GM19238 (cell line): ENCODE results near the gene TPBGL.

Experiments used
- DNase-seq: peaks from one replicate; pipeline ENCODE4 v3.0.0; 2011; ENCODE audit warnings: low spot score; ENCODE audit not compliant: insufficient read length

The TPBGL gene

DNA sequence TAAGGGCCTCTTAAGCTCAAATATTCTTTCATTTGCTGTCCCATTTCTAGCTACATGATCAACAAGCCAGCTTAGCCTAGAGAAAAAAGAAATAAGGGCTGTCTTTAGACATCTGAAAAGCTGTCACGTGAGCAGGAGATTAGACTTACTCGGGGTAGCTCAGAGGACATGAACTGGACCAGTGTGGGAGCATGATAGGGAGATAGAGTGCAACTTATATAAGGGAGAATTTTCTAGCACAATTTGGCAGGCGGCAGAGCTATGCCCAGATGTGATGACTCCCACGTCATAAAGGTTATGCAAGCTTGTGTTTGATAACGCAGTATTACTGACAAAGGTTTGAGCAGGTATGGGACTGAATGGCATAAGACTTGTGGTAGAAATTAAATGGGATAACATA is 28.2 kb upstream of the TPBGL start:
- no peak for DNase-seq

DNA sequence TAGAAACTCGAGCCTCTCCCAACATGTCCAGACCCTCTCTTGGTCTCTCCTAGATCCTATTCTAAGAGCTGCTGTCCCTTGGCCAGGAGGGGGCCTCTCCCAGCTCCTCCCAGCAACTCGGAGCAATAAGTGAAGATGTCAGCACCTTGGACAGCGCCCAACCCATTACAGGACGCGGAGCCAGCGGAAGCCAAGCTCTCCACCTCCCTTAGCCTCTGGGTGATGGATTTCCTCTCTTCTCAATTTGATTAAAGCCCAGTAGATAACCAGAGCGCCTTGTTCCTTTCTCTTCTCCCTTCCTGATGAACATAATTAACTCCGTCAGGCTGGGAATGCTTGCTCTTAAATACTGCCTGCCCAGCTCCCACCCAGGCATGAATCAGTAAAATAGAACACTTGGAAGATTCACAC is 26.2 kb upstream of the TPBGL start:
- DNase-seq: peak; percentile 61

DNA sequence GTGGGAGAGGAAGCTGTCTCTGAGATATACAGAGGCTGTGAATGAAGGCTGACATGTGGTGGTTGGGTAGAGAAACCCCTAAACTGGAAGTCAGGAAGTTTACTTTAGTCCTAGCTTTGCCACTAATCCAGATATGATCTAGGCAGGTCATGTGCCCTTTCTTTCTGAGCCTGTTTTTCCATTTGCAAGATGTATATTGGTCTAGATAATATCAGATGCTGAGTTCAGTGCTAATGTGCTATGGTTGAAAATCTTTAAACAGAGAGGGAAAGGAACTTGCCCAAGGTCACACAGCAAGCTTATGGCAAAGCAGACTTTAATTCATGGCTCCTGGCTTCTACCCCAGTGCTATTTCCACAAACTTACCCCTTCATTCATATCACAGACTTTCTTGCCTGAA is 25.7 kb upstream of the TPBGL start:
- DNase-seq: no peak

DNA sequence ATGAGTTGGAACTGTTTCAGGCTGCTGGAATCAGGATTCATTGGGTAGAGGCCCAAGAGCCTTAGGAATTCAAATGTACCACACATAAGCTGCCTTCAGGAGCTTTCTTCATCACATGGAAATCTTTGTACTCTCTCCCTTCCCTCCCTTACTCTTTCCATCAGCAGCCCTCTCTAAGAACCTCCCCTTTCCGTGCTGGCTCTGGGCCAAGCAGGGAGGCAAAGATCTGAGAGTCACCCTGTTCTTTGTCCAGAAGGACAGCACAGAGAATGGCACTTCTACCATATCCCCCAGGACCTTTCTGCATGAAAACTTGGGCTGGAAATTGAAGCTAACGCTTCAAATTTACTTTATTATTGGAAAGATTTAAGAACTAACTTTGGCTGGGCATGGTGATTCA is 20.7 kb upstream of the TPBGL start:
- no peak for DNase-seq

DNA sequence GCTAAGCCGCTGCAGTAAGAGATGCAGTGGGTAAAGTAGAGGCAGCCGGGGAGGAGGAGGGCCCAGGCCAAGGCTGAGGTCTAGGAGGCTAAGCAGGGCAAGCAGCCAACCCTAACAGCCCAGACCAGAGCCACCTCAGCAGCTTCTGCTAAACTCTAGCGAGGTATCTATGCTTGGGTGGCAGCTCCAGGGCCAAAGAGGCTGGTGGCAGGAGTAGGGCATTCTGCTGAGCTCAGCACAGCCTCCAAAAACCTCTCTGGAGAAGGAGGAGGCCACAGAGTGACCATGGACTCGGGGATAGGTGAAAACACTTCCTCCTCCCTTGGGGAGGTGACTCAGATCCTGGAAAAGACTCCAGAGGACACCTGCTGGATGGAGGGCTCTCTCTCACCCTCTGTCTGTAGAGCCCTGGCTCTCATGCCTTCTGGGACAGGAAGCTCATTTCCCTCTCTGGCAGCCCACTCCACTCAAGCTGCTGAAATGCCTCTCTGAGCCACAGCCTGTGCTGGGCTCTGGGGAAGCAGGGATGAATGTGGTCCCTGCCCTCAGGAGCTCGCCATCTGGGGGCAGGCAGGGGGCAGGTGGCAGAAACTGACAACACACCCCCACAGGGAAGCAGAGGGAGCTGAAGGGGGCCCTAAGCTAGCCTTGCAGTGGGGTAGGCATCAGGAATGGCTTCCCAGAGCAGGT is 16.5 kb upstream of the TPBGL start:
- DNase-seq: no peak

DNA sequence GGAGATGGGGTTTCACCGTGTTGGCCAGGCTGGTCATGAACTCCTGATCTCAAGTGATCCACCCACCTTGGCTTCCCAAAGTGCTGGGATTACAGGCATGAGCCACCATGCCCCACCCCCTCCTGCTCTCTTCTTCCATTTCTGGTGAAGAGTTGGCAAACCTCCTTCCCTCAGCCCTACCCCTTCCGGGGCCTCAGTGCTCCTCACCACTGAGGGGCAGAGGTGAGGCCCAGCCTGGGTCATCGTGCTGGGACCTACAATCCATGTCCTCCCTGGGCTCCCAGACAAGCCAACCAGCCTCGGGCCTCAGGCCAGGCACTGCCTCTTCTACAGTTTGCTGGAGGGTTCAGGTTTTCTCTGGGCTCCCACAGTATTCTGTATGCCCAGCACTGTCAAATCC is 14.8 kb upstream of the TPBGL start:
- DNase-seq: no peak

DNA sequence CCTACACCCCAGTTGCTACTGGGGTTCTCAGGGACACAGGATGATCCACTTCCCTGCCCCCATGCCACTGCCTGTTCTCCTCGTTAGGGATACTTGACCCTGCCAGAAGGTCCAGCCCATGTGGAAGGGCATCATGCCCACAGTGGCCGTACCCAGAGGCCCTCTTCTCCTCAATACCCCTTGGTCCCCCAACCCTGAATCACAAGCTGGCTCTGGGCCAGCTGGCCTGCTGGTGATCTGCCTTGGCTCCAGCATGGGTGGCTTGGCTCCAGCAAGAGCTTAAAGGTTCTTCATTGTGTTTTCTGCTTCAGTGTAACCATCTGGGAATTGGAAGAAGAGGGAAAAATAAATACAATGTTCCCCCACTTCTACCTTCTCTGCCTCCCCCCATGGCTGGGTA is 11.1 kb upstream of the TPBGL start:
- DNase-seq: no peak

DNA sequence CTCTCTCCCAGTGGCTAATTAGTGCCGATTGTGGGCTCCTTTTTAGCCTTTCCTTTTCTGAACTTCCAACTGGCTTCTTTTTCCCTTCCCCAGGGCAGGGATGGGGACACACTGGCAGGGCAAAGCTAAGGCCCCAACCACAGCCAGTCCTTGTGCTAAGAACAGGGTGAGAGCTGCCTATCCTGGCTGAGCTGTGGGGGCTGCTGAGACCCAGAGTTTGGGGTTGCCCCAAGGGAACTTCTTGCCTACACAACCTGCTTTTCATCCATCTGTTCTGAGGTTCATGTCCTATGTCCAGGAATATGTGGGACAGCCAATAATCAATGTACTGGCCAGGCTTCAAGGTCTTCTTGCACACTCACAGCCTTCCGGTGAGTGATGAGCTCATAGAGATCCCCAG is 10.0 kb upstream of the TPBGL start:
- no peak for DNase-seq

DNA sequence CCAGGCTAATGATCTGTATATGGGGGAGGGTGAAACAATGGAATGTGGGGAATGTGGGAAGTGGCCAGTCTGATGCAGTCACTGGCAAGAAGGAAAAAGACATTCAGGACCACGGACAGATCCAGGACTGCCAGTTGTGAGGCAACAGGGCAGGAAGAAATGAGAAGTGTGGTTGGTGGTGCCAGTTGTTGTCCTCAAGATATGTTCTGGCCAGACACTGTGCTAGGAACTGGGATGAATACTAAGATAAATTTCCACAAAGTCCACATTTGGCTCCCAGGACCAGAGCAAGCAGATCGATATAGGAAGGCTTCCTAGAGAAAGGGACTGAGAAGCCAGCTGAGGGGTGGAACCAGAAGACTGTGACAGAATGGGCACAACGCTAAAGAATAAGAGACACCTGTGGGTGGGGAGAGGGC is 6.8 kb upstream of the TPBGL start:
- no peak for DNase-seq

DNA sequence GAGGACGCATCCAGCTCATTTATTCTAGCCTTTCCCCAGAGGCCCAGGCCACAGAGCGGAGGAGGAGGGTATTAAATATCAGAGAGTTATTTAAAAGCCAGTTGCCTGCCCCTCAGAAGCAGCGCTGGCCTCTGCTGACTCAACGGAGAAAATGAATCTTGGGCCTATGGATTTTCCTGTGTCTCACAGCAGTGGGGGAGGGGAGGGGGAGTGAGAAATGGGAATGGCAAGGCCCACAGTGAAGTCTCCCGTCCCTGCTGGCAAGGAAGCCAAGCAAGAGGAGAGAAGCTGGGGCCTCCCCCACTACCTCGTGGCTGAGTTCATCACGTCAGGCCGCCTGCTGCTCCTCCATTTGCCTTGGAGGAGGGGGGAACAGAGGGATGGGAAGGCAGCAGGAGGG is 4.5 kb upstream of the TPBGL start:
- no peak for DNase-seq

DNA sequence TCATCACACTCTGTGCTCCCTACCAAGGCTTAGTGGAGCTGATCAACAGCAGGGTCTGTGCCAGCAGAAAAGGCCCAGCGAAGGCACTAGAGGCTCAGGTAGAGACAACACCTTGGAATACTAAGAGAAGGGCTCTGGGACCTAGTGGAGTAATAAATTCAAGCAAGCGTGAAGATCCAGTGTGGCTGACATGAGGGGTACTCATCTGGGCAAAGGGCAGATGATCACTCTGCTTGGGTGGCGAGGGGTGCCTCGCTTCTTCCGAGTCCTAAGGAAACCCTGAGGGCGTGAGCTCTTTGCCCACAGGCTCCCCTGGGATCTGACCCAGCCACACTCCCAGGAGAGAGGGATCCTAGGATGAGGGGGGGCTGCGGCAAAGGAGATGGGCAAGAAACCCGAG is 3.5 kb upstream of the TPBGL start:
- DNase-seq: no peak

DNA sequence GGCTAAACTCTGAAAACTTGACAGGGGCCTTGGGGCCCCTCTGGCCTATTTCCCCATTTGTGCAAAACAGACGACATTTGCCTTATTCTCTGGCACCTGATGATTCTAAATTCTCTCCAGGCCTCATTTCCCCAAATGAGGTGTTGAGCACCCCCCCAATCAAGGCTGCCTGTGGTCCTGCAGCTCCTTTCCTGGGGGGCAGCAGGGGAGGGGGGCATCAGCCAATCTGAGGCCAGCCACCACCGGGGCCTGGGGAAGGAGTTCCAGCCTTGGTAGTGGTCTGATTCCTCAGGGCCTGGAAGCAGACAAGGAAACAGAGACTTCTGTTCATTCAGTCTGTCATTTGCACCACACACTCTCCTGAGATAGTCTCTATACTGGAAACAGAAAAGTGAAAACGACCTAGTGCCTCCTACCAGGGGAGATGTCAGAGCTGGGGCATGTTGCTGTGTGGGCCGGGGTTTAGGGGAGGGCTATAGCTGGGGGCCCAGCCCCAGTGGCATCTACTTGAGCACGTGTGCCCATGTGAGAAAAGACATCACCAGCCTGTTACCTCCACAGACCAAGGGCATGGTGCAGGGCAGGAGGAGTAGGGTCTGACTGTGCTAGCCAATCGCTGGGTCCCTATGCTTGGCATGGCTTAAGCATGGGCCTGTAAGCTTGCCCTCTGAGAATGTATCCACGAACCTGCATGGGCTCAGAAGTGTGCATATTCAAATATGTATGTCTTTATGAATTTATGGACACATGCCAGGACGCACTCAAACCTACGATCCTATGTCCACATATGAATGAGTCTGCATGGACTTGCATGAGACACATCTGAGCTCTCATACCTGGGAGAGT is 1.8 kb upstream of the TPBGL start:
- DNase-seq: no peak

DNA sequence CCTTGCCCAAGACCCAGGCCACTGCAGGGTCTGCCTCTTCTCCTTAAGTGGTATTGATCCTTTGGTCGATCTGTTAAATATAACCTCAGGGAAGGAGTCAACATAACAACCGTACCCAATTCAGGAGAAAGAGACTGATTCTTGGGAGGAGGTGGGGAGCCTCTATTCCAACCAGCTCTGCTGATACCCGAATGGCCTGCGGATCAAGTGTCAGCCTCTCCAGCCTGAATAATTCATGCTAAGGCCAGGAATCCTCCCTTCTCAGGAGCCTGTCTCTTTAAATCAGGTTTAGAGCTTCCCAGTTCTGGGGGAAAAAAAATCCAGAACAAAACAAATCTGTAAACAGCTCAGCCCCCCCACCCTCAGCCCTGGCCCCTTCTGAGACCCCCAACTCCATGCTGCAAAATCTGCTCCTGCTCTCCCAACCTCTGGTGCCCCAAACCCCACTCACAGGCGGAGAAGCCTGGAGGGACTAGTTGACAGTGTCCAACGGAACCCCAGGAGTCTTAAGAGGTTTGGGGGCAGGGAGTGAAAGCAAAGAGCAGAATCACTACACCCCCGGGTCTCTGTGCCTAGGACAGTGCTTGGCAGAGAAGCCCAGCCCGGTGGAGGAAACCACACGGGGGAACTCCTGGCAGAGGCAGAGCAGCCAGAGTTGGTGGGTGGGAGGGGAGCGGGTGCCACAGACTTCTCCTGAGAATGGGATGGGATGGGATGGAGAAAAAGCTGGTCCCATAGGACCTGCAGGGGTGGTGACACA is 863 bp upstream of the TPBGL start:
- DNase-seq: no peak

DNA sequence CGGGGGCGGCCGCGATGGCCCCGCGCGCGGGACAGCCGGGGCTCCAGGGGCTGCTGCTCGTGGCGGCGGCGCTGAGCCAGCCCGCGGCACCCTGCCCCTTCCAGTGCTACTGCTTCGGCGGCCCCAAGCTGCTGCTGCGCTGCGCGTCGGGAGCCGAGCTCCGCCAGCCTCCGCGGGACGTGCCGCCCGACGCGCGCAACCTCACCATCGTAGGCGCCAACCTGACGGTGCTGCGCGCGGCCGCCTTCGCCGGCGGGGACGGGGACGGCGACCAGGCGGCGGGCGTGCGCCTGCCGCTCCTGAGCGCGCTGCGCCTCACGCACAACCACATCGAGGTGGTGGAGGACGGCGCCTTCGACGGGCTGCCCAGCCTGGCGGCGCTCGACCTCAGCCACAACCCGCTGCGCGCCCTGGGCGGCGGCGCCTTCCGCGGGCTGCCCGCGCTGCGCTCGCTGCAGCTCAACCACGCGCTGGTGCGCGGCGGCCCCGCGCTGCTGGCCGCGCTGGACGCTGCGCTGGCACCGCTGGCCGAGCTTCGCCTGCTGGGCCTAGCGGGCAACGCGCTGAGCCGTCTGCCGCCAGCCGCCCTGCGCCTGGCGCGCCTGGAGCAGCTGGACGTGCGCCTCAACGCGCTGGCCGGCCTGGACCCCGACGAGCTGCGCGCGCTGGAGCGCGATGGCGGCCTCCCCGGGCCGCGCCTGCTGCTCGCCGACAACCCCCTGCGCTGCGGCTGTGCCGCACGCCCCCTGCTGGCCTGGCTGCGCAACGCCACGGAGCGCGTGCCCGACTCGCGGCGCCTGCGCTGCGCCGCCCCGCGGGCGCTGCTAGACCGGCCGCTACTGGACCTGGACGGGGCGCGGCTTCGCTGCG is 697 bp downstream of the TPBGL start:
- peak; percentile 97 for DNase-seq

DNA sequence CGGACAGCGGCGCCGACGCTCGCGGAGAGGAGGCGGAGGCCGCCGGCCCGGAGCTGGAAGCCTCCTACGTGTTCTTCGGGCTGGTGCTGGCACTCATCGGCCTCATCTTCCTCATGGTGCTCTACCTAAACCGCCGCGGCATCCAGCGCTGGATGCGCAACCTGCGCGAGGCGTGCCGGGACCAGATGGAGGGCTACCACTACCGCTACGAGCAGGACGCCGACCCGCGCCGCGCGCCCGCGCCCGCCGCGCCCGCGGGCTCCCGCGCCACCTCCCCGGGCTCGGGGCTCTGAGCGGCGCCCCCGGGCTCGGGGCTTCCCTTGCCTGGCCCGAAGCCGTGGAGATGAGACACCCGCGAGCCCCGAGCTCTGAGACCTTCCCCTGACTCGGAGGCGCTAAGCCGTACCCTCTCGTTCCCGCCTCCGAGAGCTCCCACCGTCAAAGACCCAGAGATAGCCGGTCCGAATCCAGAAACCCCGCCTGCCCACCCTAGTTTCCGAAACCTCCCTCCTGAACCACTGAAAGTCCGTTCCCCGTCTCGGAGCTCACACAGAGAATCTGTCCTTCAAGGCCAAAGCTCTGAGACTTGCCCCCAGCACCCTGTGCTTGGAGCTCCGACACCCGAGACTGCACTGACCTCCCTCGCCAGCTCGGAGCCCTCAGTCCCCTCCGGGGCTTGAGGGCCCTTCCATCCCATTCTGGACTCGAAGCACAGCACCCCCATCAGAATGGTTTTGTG is 1.5 kb downstream of the TPBGL start:
- no peak for DNase-seq

DNA sequence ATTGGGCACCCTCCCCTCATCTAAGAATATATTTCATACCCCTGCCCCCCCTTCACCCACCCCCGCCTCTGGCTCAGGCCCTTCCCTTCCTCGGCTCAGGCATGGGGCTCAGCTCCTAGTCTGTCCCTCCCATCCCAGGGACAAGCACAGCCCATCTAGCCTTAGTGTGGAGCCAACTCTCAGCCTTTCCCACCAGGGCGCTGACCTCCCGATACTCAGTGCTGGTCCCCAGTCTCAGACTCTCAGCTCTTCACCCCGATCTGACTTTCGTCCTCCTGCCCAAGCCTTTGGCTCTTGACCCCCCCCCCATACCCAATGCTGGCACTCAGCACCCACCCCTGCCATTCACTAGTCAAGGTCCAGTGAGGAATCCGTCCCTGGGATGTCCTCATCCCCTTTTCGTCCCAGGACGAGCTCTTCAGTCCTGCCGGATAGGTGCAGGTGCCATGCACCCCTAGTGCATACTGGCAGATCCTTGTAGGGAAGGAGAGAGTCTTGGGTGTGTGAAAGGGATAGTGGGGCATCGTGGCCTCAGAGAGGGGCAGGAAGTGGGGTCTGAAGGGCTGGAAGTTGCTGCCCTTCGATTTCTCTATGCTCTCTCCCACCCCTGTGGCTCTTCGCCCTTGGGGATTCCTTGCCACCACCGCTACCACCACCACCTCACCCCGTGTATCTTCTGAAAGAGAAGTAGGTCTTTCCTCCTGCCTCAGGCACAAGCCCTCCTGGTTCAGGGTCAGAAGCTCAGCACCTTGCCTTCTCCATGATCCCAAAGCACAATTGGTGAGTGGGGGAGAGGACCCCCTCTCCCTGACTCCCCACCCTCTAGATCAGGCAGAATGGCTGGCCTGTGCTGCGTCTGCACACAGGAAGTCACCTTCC is 2.4 kb downstream of the TPBGL start:
- no peak for DNase-seq

DNA sequence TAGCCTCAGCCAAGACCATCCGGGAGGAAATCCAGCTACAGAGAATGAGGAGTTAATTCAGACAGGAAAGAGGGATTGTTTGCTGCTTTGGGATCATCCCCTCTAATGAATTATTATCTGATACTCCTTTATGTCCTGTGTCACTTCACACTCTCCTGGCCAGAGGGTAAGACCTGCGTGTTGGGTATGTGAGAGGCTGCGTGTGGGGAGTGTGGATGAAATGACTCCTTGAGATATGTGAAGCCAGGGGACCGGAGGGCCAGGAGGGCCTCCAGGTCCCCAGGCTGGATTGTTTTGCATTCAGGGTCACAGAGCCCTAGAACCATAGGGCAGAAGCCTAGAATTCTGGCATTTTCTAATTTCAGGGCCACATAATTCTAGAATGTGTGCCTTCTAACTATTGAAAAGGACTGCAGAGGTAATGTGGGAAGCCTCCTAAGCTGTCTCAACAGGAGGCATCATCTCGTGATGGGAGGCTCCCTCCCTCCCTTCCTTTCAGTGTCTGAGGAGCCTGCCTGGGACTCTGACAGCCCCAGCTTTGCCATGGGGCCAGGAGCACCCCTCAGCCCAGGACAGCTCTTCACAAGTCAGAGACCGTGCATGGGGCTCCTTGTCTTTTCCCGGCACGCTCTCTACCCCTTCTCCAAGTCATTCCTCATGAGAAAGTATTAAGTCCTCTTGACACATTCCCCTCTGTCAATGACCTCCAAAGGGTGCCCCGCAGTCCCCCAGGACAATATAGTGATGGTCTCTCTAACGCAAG is 3.7 kb downstream of the TPBGL start:
- DNase-seq: no peak

DNA sequence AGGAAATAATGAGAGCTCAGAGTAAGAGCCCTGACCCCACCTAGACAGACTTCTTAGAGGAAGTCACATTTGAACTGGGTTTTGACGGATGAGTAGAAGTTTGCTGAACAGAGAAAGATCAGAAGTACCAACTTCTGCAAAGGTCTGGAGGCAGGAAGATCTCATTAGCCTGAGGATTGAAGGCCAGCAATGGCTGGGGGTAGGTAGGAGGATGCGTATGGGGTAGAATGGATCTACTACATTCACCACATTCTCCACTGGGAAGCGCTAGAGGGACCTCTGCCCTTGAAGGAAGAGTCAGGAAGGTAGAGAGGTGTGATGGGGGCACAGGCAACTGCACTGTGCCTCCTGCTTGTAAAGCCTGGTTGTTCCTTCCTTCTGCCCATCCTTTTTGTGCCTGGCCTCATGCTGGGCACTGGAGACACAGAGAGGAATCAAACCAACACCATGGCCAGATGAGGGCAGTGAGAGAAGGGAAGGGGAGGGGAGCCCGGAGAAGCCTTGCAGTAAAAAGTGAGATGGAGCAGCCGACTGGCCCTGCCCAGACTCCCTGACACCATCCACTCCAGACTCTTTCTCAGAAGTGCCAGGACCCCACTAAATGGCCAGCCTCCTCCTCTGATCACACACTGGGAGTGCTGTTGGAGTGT is 4.9 kb downstream of the TPBGL start:
- DNase-seq: no peak
